Measurements from ENCODE around the gene AOPEP. TPM values are rescaled to one million over a fixed set of nuclear protein-coding genes. Genes with fewer than 3 reads are reported as not detected.

AOPEP gene
- total and polyA plus RNA-seq, 9 of the 15 experiments (the other 6 are each of a cell fraction or from before 2014, with no cell fraction given): 4.5 to 19.3 (median 13.5) TPM

GRCh38 chr9:95073918-95074317 is 347.4 kb downstream of the AOPEP start:
- Histone ChIP-seq H3K9ac (ENCODE audit: insufficient read depth in 1 of 2, low read depth in 2 of 2, low read length in 2 of 2) (no peak overlapping the region), H3K9me1 (ENCODE audit: control insufficient read depth, insufficient read depth, low read length) (no peaks in the 10 kb centered on the region), H3K9me3 (replicated peaks; ENCODE audit: control insufficient read depth, insufficient read depth, low read depth, low read length) (no peaks in the 10 kb centered on the region), H3K36me3 (ENCODE audit: control insufficient read depth, insufficient read depth, low read length) (peaks cover 3% of the 10 kb centered on the region; the same call in 2 of the 3 replicates), H3K4me3 (no peak overlapping the region), H4K20me1 (replicated peaks; ENCODE audit: control insufficient read depth, insufficient read depth, low read length) (0 out of 2 replicates have a peak, but pooled peaks cover 5% of the 10 kb centered on the region), H3K79me2 (ENCODE audit: control insufficient read depth, insufficient read depth, low read length) (no peaks in the 10 kb centered on the region), H3K27ac (ENCODE audit: extremely low read depth, low read depth, low read length) (no peak overlapping the region), H3K4me2 (ENCODE audit: insufficient read depth, low read length) (no peak overlapping the region), H2AFZ (ENCODE audit: low read depth, low read length) (no peak overlapping the region), H3K4me1 (replicated peaks in 1 of 2; ENCODE audit: control insufficient read depth in 2 of 2, insufficient read depth in 2 of 2, low read length in 2 of 2) (peaks cover 0 to 3% of the 10 kb centered on the region in 2 experiments; a peak in 1 of 5 replicates), H3K27me3 (ENCODE audit: control insufficient read depth in 2 of 2, insufficient read depth in 2 of 2, low read length in 2 of 2) (no peaks in the 10 kb centered on the region)
- WGBS (ENCODE audit: insufficient coverage, low coverage, missing lambda C conversion rate): 77% methylated on average over 5 of the region's 5 CpGs
- BruUV-seq (replicated peaks): no TSS peak
- ChIA-PET CTCF (ENCODE audit: low intra/inter-chr PET ratio) (no interaction called here), POLR2A (no interaction called here)
- TF ChIP-seq ZNF253 (CRISPR knock-in tag; conservative IDR thresholded peaks at IDR 0.05) (no peak), SMARCC2 (IDR thresholded peaks at IDR 0.05; ENCODE audit: low read depth) (no peak), KDM2B (CRISPR knock-in tag; IDR thresholded peaks at IDR 0.05) (no peak), FOXA1 (IDR thresholded peaks at IDR 0.05; ENCODE audit: borderline replicate concordance) (no peak), BRD4 (IDR thresholded peaks at IDR 0.05) (no peak), NR1H2 (CRISPR knock-in tag; IDR thresholded peaks at IDR 0.05) (no peak), MECOM (CRISPR knock-in tag; IDR thresholded peaks at IDR 0.05) (no peak), GTF3C2 (IDR thresholded peaks at IDR 0.05; ENCODE audit: borderline replicate concordance, extremely low read depth, insufficient read length) (no peak)
- TF ChIP-seq, protein P1, sequence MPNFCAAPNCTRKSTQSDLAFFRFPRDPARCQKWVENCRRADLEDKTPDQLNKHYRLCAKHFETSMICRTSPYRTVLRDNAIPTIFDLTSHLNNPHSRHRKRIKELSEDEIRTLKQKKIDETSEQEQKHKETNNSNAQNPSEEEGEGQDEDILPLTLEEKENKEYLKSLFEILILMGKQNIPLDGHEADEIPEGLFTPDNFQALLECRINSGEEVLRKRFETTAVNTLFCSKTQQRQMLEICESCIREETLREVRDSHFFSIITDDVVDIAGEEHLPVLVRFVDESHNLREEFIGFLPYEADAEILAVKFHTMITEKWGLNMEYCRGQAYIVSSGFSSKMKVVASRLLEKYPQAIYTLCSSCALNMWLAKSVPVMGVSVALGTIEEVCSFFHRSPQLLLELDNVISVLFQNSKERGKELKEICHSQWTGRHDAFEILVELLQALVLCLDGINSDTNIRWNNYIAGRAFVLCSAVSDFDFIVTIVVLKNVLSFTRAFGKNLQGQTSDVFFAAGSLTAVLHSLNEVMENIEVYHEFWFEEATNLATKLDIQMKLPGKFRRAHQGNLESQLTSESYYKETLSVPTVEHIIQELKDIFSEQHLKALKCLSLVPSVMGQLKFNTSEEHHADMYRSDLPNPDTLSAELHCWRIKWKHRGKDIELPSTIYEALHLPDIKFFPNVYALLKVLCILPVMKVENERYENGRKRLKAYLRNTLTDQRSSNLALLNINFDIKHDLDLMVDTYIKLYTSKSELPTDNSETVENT (CRISPR knock-in tag; IDR thresholded peaks at IDR 0.05): no peak
- FAIRE-seq (no peak), DNase-seq (ENCODE audit: extremely low read depth in 1 of 4, low spot score in 3 of 4) (no peak), ATAC-seq (no peak)
- intact Hi-C loops (cut with micrococcal nuclease): no loop called here
- in situ Hi-C loops (cut with MboI): no loop called here

All from K562 (cell line).